Hepatocyte (in vitro differentiated cells): Measurements from ENCODE around the gene STRA8. TPM values are rescaled to one million over a fixed set of nuclear protein-coding genes. Genes with fewer than 3 reads are reported as not detected.

Experiments used
- DNase-seq: peaks from one replicate; pipeline ENCODE4 v3.0.0-alpha.2; 2016; ENCODE audit warnings: low spot score
- H2AFZ ChIP-seq: fragments of 200-600 bp; sonication (generic); 2 replicates; pipeline ENCODE4 v1.6.0; 2016; ENCODE audit warnings: antibody characterized with exemption, mild to moderate bottlenecking
- H3K27ac ChIP-seq: fragments of 200-600 bp; sonication (generic); 2 replicates; pipeline ENCODE4 v1.5.1; 2016; ENCODE audit warnings: mild to moderate bottlenecking
- H3K27me3 ChIP-seq: fragments of 200-600 bp; sonication (generic); 2 replicates; pipeline ENCODE4 v1.6.1; 2016
- H3K36me3 ChIP-seq: fragments of 200-600 bp; sonication (generic); replicated peaks from 2 replicates; pipeline ENCODE4 v1.5.1; 2016; ENCODE audit warnings: low read depth; ENCODE audit not compliant: insufficient read depth
- H3K4me1 ChIP-seq: fragments of 200-600 bp; sonication (generic); 2 replicates; pipeline ENCODE4 v1.5.1; 2016; ENCODE audit warnings: mild to moderate bottlenecking, moderate library complexity; ENCODE audit not compliant: insufficient read depth
- H3K4me2 ChIP-seq: fragments of 200-600 bp; sonication (generic); 2 replicates; pipeline ENCODE4 v1.6.0; 2016
- H3K4me3 ChIP-seq: fragments of 200-600 bp; sonication (generic); 2 replicates; pipeline ENCODE4 v1.5.1; 2016; ENCODE audit warnings: mild to moderate bottlenecking
- H3K79me2 ChIP-seq: fragments of 200-600 bp; sonication (generic); 2 replicates; pipeline ENCODE4 v1.6.0; 2017; ENCODE audit warnings: mild to moderate bottlenecking
- H3K9me2 ChIP-seq: fragments of 200-600 bp; sonication (generic); replicated peaks from 2 replicates; pipeline ENCODE4 v1.6.0; 2017; ENCODE audit warnings: mild to moderate bottlenecking; ENCODE audit not compliant: insufficient read depth
- H3K9me3 ChIP-seq: fragments of 200-600 bp; sonication (generic); 2 replicates; pipeline ENCODE4 v1.5.1; 2016; ENCODE audit warnings: low read depth, mild to moderate bottlenecking
- H4K20me1 ChIP-seq: fragments of 200-600 bp; sonication (generic); 2 replicates; pipeline ENCODE4 v1.6.0; 2016; ENCODE audit warnings: mild to moderate bottlenecking; ENCODE audit not compliant: insufficient read depth, poor library complexity, severe bottlenecking
- CTCF ChIP-seq: fragments of 200-600 bp; sonication (generic); IDR thresholded peaks from 2 replicates; pipeline ENCODE4 v1.5.1; 2016; ENCODE audit warnings: antibody characterized with exemption, mild to moderate bottlenecking; ENCODE audit not compliant: poor library complexity
- EZH2 ChIP-seq: fragments of 200-600 bp; sonication (generic); IDR thresholded peaks from 2 replicates; pipeline ENCODE4 v1.6.1; 2016; ENCODE audit warnings: antibody characterized with exemption, mild to moderate bottlenecking, borderline replicate concordance
- EZH2phosphoT487 ChIP-seq: fragments of 200-600 bp; sonication (generic); IDR thresholded peaks from one replicate; pipeline ENCODE4 v1.6.1; 2018; ENCODE audit warnings: antibody characterized with exemption, mild to moderate bottlenecking, low read depth, moderate library complexity; ENCODE audit not compliant: unreplicated experiment, severe bottlenecking
- WGBS: methylation state at CpG from one replicate; pipeline ENCODE4 v1.1.6; 2016; ENCODE audit warnings: low lambda C conversion rate; ENCODE audit errors: missing lambda C conversion rate; 5-methylcytosine and 5-hydroxymethylcytosine counted together
- polyA plus RNA-seq: library from polyadenylated mRNA; unstranded; fragments of >200 nt; fragmentation: Nextera tagmentation; extraction: Ambion mirVana; gene quantifications from 2 replicates; pipeline ENCODE4 v1.2.1, GENCODE V29; 2016
- total RNA-seq: library from RNA; depleted of rRNA; stranded (reverse); fragments of >200 nt; gene quantifications from 2 replicates; pipeline ENCODE4 v1.2.3, GENCODE V29; 2014

Gene STRA8
- total and polyA plus RNA-seq, 2 experiments from 2014 or later, result not detected

GRCh38 chr7:135238112-135238744 lies 4.6 kb downstream of the STRA8 start:
- H3K9me2 ChIP-seq, result no peaks in the 10 kb centered on the region
- no peaks in the 10 kb centered on the region for H3K79me2 ChIP-seq
- 95% methylated on average over 11 of the region's 11 CpGs for WGBS
- H3K27me3 ChIP-seq, result no peaks in the 10 kb centered on the region
- no peak overlapping the region for H3K4me2 ChIP-seq
- no peaks in the 10 kb centered on the region for H4K20me1 ChIP-seq
- H2AFZ ChIP-seq, result no peak overlapping the region
- H3K4me1 ChIP-seq, result no peaks in the 10 kb centered on the region
- no peak overlapping the region for H3K27ac ChIP-seq
- H3K9me3 ChIP-seq, result no peaks in the 10 kb centered on the region
- no peak for DNase-seq
- no peak overlapping the region for H3K4me3 ChIP-seq
- no peaks in the 10 kb centered on the region for H3K36me3 ChIP-seq
- peak; percentile 21 for TF ChIP-seq CTCF
- TF ChIP-seq EZH2phosphoT487, result no peak

- no peak overlapping the region for H3K4me2 ChIP-seq
- no peak overlapping the region for H2AFZ ChIP-seq
- DNase-seq, result no peak
- H4K20me1 ChIP-seq, result no peaks in the 10 kb centered on the region
- TF ChIP-seq EZH2 (no peak), CTCF (no peak), EZH2phosphoT487 (no peak)
- H3K27ac ChIP-seq, result no peak overlapping the region
- no peaks in the 10 kb centered on the region for H3K4me1 ChIP-seq
- H3K79me2 ChIP-seq, result no peaks in the 10 kb centered on the region
- H3K9me3 ChIP-seq, result no peaks in the 10 kb centered on the region
- H3K27me3 ChIP-seq, result peaks cover 2% of the 10 kb centered on the region
- no peaks in the 10 kb centered on the region for H3K36me3 ChIP-seq
- H3K4me3 ChIP-seq, result no peak overlapping the region
- no peaks in the 10 kb centered on the region for H3K9me2 ChIP-seq
- WGBS, result 95% methylated on average over 7 of the region's 7 CpGs
Measured at GRCh38 chr7:135239263-135239662, 5.6 kb downstream of the STRA8 start.

- no peak for DNase-seq
Measured at GRCh38 chr7:135240441-135240840, 6.8 kb downstream of the STRA8 start.

More at GRCh38 chr7:135240441-135240840, 6.8 kb downstream of the STRA8 start:
- Histone ChIP-seq H3K4me3 (no peak overlapping the region), H3K36me3 (no peaks in the 10 kb centered on the region), H2AFZ (no peak overlapping the region), H3K4me2 (no peak overlapping the region), H3K9me2 (no peaks in the 10 kb centered on the region), H3K79me2 (no peaks in the 10 kb centered on the region), H3K9me3 (no peaks in the 10 kb centered on the region), H3K27me3 (peaks cover 3% of the 10 kb centered on the region), H3K27ac (no peak overlapping the region), H4K20me1 (no peaks in the 10 kb centered on the region), H3K4me1 (no peaks in the 10 kb centered on the region)
- TF ChIP-seq EZH2phosphoT487, result no peak
- TF ChIP-seq EZH2, result no peak
- TF ChIP-seq CTCF, result no peak
- WGBS, result 81% methylated on average over 9 of the region's 9 CpGs
